K562 (cell line): ENCODE data around the gene TMPRSS9. TPM values are rescaled to one million over a fixed set of nuclear protein-coding genes. Genes with fewer than 3 reads are reported as not detected.

Experiments used
- ATAC-seq: fragments of 200-7000 bp; cut with Tn5 transposase; 3 replicates; pipeline ENCODE4 v1.9.1; 2020; ENCODE audit warnings: moderate library complexity
- BruUV-seq: library from RNA; stranded (reverse); fragments of 400-500 nt; replicated peaks from 2 replicates; lab custom pipeline; 2021; lab: Mats Ljungman, UMichigan
- CTCF ChIA-PET: fragments of 300-600 bp; formaldehyde crosslinking; extraction: SDS; loops from one replicate; lab custom pipeline; 2021; ENCODE audit warnings: low intra/inter-chr PET ratio; lab: Yijun Ruan, JAX
- POLR2A ChIA-PET: fragments of 300-600, 350-650 bp; sonication (Branson Sonifier 250); formaldehyde crosslinking; extraction: SDS; loops from one replicate; lab custom pipeline; 2021; ENCODE audit warnings: antibody characterized with exemption, inconsistent platforms; lab: Yijun Ruan, JAX
- DNase-seq, 4 experiments: peaks; one replicate each; pipeline versions ENCODE4 v3.0.0 to v3.0.0-alpha.2; 2011 to 2018; ENCODE audit warnings: low spot score in 3 of 4, mixed read lengths in 3 of 4; ENCODE audit errors: extremely low read depth in 1 of 4
- FAIRE-seq: peaks from 2 replicates; lab custom pipeline; 2011; peaks lifted over from hg19 to GRCh38; lab: Jason Lieb, UNC
- H2AFZ ChIP-seq: 2 replicates; pipeline ENCODE4 v1.6.0; 2011; ENCODE audit warnings: low read depth, low read length, control low read depth, inconsistent platforms
- H3K27ac ChIP-seq: fragments of 200-600 bp; 3 replicates; pipeline ENCODE4 v1.8.0; 2011; ENCODE audit warnings: low read depth, mild to moderate bottlenecking, control low read depth, inconsistent platforms, low read length, moderate library complexity, mixed read lengths; ENCODE audit errors: extremely low read depth
- H3K27me3 ChIP-seq, 2 experiments: fragments of 300-600 bp in 1 of 2; 2 replicates in 1 of 2; 3 replicates in 1 of 2; pipeline versions ENCODE4 v1.6.0 to v1.8.0; 2011; ENCODE audit warnings: inconsistent platforms in 2 of 2, low read length in 2 of 2, mild to moderate bottlenecking in 1 of 2, mixed read lengths in 1 of 2, moderate library complexity in 1 of 2; ENCODE audit not compliant: control insufficient read depth in 2 of 2, insufficient read depth in 2 of 2
- H3K36me3 ChIP-seq: fragments of 300-600 bp; 3 replicates; pipeline ENCODE4 v1.8.0; 2011; ENCODE audit warnings: mild to moderate bottlenecking, low read length, inconsistent platforms; ENCODE audit not compliant: control insufficient read depth, insufficient read depth
- H3K4me1 ChIP-seq, 2 experiments: fragments of 200-600 bp in 1 of 2; replicated peaks in 1 of 2; 2 replicates in 1 of 2; 3 replicates in 1 of 2; pipeline versions ENCODE4 v1.5.1 to v1.8.0; 2011; ENCODE audit warnings: inconsistent platforms in 2 of 2, low read length in 2 of 2, mild to moderate bottlenecking in 1 of 2, mixed read lengths in 1 of 2, moderate library complexity in 1 of 2; ENCODE audit not compliant: control insufficient read depth in 2 of 2, insufficient read depth in 2 of 2
- H3K4me2 ChIP-seq: 2 replicates; pipeline ENCODE4 v1.6.1; 2011; ENCODE audit warnings: low read length, control low read depth, inconsistent platforms, mixed read lengths; ENCODE audit not compliant: insufficient read depth
- H3K4me3 ChIP-seq: fragments of 200-600 bp; sonication (generic), shearing (Covaris generic); 2 replicates; pipeline ENCODE4 v1.5.1; 2016; ENCODE audit warnings: control low read depth, inconsistent platforms
- H3K79me2 ChIP-seq: fragments of 200-600 bp; 3 replicates; pipeline ENCODE4 v1.8.0; 2011; ENCODE audit warnings: low read length, inconsistent platforms; ENCODE audit not compliant: control insufficient read depth, insufficient read depth
- H3K9ac ChIP-seq, 2 experiments: 2 replicates each; pipeline versions ENCODE4 v1.6.0 to v1.6.1; 2011; ENCODE audit warnings: low read depth in 2 of 2, low read length in 2 of 2, control low read depth in 1 of 2, inconsistent platforms in 1 of 2, mild to moderate bottlenecking in 1 of 2, mixed read lengths in 1 of 2; ENCODE audit not compliant: insufficient read depth in 1 of 2
- H3K9me1 ChIP-seq: one replicate; pipeline ENCODE4 v1.6.0; 2011; ENCODE audit warnings: inconsistent platforms, mild to moderate bottlenecking, low read length, moderate library complexity; ENCODE audit not compliant: control insufficient read depth, insufficient read depth
- H3K9me3 ChIP-seq: replicated peaks from 2 replicates; pipeline ENCODE4 v1.5.1; 2011; ENCODE audit warnings: low read depth, low read length, inconsistent platforms; ENCODE audit not compliant: control insufficient read depth, insufficient read depth
- H4K20me1 ChIP-seq: replicated peaks from 2 replicates; pipeline ENCODE4 v1.6.1; 2011; ENCODE audit warnings: low read length, inconsistent platforms, mixed read lengths; ENCODE audit not compliant: control insufficient read depth, insufficient read depth
- ATF3 ChIP-seq, 2 experiments: fragments of 450-650 bp in 1 of 2; sonication (generic) in 1 of 2; formaldehyde crosslinking in 1 of 2; IDR thresholded peaks in 1 of 2; conservative IDR thresholded peaks in 1 of 2; 2 replicates each; pipeline versions ENCODE4 v1.6.1 to v1.8.1; 2016 to 2023; ENCODE audit warnings: mild to moderate bottlenecking in 2 of 2, moderate library complexity in 2 of 2, inconsistent platforms in 1 of 2, missing genetic modification reagents in 1 of 2
- CBX8 ChIP-seq: fragments of 200-600 bp; sonication (generic); IDR thresholded peaks from 2 replicates; pipeline ENCODE4 v1.6.1; 2012; ENCODE audit warnings: borderline replicate concordance, mixed run types, low read depth, mild to moderate bottlenecking, moderate library complexity, mixed read lengths, low read length, control low read depth, inconsistent platforms; ENCODE audit not compliant: poor library complexity, severe bottlenecking; ENCODE audit errors: extremely low read depth
- JUN ChIP-seq, 2 experiments: sonication (generic) in 1 of 2; formaldehyde crosslinking in 1 of 2; IDR thresholded peaks; 2 replicates each; pipeline versions ENCODE4 v1.6.1 to v1.8.0; 2012 to 2022; ENCODE audit warnings: borderline replicate concordance in 2 of 2, mild to moderate bottlenecking in 2 of 2, improper control_type of control experiment in 1 of 2, low read depth in 1 of 2, low read length in 1 of 2, missing genetic modification reagents in 1 of 2
- NFYB ChIP-seq: IDR thresholded peaks from 2 replicates; pipeline ENCODE4 v1.6.1; 2011; ENCODE audit warnings: mild to moderate bottlenecking, moderate library complexity; ENCODE audit not compliant: insufficient read length; ENCODE audit errors: extremely low read depth
- USF1 ChIP-seq: sonication (generic); formaldehyde crosslinking; IDR thresholded peaks from 2 replicates; pipeline ENCODE4 v1.9.0; 2022; ENCODE audit warnings: mild to moderate bottlenecking, missing genetic modification reagents
- WGBS: fragments of 100-300 bp; shearing (Covaris generic); methylation state at CpG from one replicate; pipeline ENCODE4 v1.1.6; 2016; ENCODE audit warnings: low coverage, mixed read lengths; ENCODE audit not compliant: insufficient coverage; ENCODE audit errors: missing lambda C conversion rate; 5-methylcytosine and 5-hydroxymethylcytosine counted together
- in situ Hi-C: fragments of 300-500 bp; cut with MboI; formaldehyde crosslinking; loops from 4 replicates; pipeline ENCODE4 v1.15.0; 2018; ENCODE audit warnings: inconsistent platforms, mixed read lengths
- intact Hi-C: fragments of 100-400 bp; cut with micrococcal nuclease; formaldehyde crosslinking; loops from 2 replicates; pipeline ENCODE4 v1.14.2; 2022
- polyA plus RNA-seq, 8 experiments: library from polyadenylated mRNA; depleted of rRNA in 4 of 8; stranded (reverse) in 5 of 8; unstranded in 3 of 8; fragments of >200 nt; fragmentation: Nextera tagmentation in 2 of 8; fragmentation: Illumina TruSeq in 1 of 8; extraction: Ambion mirVana in 2 of 8; extraction: Trizol in 1 of 8; gene quantifications; 2 replicates each; pipeline versions ENCODE4 v1.2.1 to v1.2.3, GENCODE V29; 2011 to 2014; ENCODE audit warnings: inconsistent platforms in 1 of 8, missing spikeins in 1 of 8
- total RNA-seq, 7 experiments: library from RNA; depleted of rRNA in 6 of 7; stranded (reverse); fragments of >200 nt in 6 of 7; fragmentation: Illumina TruSeq in 2 of 7; extraction: Trizol in 2 of 7; gene quantifications; 2 replicates each; pipeline versions ENCODE4 v1.2.1 to v1.2.3, GENCODE V29; 2011 to 2021; ENCODE audit warnings: low replicate concordance in 1 of 7

Gene TMPRSS9
- total and polyA plus RNA-seq, 9 of the 15 experiments (the other 6 are each of a cell fraction or from before 2014, with no cell fraction given), result 0.01 to 0.03 TPM; not detected in 7

- H3K36me3 ChIP-seq, result no peaks in the 10 kb centered on the region
- no peak overlapping the region for H3K4me2 ChIP-seq
- peaks cover 6 to 11% of the 10 kb centered on the region in 2 experiments for H3K4me1 ChIP-seq
- CTCF ChIA-PET, result no interaction called here
- WGBS, result 70% methylated on average over 16 of the region's 16 CpGs
- TF ChIP-seq CBX8 (no peak), NFYB (no peak), JUN (IDR thresholded peaks at IDR 0.05; ENCODE audit: borderline replicate concordance, low read depth, low read length) (0 out of 2 replicates have a peak, but pooled peaks have one; percentile 10), JUN (CRISPR knock-in tag; IDR thresholded peaks at IDR 0.05; ENCODE audit: borderline replicate concordance) (no peak), ATF3 (IDR thresholded peaks at IDR 0.05) (0 out of 2 replicates have a peak, but pooled peaks have one; percentile 10), ATF3 (CRISPR knock-in tag; conservative IDR thresholded peaks at IDR 0.05) (no peak), USF1 (CRISPR knock-in tag) (no peak)
- TF ChIP-seq, all 486 proteins: peak for 2
- H3K9me1 ChIP-seq, result no peaks in the 10 kb centered on the region
- H4K20me1 ChIP-seq, result no peaks in the 10 kb centered on the region
- no peaks in the 10 kb centered on the region for H3K79me2 ChIP-seq
- no peak for DNase-seq
- 0 out of 4 replicates have a peak overlapping the region, but pooled peaks of 1 of the 2 experiments have one; percentile 61 for H3K9ac ChIP-seq
- no peak overlapping the region for H3K4me3 ChIP-seq
- peaks cover 4% of the 10 kb centered on the region; the same call in 1 of the 2 replicates for H3K9me3 ChIP-seq
- no TSS peak for BruUV-seq
- POLR2A ChIA-PET, result no interaction called here
- no peak for ATAC-seq
- FAIRE-seq, result no peak
- peak overlapping the region; percentile 56; the same call in 1 of the 2 replicates for H2AFZ ChIP-seq
- no peak overlapping the region for H3K27ac ChIP-seq
- intact Hi-C loops (no loop called here), in situ Hi-C loops (no loop called here)
- H3K27me3 ChIP-seq, result no peaks in the 10 kb centered on the region
Observed at GRCh38 chr19:2371656-2372055, 11.6 kb downstream of the TMPRSS9 start.
